ENCODE results near the gene RILPL2.
"Not testable (repeated sequence)": the region's sequence is repeated elsewhere in the genome, so short reads cannot be mapped to it uniquely, and the experiment has no call there.

Gene RILPL2

DNA sequence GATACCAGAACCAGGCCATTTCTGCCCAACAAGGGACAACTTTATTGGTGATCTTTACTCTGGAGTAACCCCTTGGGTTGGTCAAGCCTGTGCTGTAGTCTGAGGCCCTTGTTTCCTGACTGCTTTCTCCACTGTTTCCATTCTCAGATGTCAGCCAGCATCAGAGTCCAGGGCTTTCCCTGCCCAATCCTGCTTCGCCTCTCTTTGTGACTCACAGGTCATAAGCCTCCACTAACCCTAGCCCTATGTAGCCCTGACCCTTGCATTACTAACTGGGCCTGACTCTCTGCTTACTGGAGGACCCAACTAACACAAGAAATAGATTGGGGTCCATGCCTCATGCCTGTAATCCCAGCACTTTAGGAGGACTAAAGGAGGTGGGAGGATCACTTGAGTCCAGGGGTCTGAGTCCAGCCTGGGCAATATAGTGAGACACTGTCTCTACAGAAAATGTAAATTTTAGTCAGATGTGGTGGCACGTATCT is 12.8 kb upstream of the RILPL2 start:
- DNase-seq: no peak

DNA sequence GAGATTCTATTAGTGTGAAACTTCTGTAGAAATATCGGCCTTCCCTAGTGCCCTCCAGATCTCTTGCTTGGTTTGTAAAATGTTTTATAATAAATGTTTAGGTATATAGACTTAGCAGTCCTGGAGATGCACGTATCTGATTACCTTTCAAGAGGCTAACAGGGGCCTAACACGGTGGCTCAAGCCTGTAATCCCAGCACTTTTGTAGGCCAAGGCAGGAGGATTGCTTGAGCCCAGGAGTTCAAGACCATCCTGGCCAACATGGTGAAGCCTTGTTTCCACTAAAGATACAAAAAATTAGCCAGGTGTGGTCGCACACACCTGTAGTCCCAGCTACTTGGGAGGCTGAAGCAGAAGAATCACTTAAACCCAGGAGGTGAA is 9.8 kb upstream of the RILPL2 start:
- no peak for DNase-seq

DNA sequence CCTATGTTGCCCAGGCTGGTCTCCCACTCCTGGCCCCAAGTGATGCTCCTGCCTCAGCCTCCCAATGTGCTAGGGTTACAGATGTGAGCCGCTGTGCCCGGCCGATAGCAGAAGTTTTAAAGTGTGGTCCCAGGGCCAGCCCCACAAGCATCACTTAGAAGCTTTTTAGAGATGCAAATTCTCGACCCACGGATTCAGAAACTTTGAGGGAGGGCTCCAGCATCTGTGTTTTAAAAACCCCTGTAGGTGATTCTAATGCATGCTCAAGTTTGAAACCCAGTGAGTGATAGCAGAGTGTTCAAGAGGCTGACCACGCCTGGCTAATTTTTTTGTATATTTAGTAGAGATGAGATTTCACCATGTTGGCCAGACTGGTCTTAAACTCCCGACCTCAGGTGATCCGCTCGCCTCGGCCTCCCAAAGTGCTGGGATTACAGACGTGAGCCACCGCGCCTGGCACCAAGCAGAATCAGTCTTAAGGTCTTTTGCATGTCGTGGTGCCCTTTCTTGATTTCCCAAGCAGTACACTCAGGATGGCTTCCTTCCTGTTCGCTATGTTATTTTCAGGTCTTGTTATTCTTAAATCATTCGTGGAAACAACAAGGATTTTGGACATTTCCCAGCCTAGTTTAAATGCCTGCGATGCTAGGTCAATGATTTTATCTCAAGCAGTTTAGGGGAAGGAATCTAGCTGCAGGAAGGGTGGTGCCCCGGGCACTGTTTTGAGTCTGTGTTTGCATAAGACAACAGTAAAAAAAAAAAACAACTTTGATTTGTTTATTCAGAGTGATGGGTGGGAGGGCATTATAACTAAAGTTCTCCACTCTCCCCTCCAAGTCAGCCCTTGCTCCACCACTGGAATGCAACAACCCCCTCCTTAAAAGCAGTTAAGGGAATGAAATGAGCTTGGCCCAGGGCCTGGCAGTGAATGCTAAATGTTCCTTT is 9.2 kb upstream of the RILPL2 start:
- no peak for DNase-seq

DNA sequence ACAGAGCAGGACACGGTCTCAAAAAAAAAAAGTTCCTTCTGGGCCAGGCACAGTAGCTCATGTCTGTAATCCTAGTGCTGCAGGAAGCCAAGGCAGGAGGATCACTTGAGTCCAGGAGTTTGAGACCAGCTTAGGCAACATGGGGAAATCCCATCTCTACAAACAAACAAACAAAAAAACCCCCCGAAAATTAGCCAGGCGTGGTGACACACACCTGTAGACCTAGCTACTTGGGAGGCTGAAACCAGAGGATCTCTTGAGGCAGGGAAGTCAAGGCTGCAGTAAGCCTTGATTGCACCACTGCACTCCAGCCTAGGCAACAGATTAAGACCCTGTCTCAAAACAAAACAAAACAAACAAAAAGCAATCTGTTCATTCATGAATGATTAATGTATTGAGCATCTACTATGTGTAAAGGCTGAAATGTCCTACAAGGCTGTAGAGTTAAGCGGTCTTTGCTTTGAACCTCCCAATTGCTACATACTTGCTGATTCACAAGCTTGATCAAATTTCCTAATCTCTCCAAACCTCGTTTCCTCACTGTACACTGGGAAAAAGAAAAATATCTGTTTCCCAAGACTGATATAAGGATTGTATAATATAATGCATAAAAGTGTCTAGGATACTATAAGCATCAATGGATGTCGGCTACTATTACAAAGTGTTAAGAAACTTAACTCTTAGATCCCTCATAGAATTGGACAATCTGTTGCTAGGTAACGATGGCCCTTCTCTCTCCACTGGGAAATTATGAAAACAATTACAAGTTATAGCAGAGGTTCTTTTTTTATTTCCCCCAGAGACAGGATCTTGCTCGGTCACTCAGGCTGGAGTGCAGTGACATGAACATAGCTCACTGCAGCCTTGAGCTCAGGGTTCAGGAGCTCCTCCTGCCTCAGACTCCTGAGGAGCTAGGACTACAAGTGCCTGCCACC is 7.9 kb upstream of the RILPL2 start:
- no peak for DNase-seq

DNA sequence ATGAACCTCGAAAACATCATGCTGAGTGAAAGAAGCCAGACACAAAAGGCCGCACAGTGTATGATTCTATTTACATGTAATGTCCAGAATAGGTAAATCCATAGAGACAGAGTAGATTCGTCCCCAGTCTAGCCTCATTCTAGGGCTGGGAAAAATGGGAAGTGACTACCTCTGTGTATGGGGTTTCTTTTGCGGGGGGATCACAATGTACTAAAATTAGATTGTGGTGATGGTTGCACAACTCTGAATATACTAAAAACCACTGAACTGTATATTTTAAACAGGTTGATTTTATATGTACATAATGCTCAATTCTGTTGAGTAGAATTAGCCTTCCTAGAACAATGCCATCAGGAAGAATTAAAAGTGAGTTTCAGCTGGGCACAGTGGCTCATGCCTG is 6.3 kb upstream of the RILPL2 start:
- DNase-seq: no peak

DNA sequence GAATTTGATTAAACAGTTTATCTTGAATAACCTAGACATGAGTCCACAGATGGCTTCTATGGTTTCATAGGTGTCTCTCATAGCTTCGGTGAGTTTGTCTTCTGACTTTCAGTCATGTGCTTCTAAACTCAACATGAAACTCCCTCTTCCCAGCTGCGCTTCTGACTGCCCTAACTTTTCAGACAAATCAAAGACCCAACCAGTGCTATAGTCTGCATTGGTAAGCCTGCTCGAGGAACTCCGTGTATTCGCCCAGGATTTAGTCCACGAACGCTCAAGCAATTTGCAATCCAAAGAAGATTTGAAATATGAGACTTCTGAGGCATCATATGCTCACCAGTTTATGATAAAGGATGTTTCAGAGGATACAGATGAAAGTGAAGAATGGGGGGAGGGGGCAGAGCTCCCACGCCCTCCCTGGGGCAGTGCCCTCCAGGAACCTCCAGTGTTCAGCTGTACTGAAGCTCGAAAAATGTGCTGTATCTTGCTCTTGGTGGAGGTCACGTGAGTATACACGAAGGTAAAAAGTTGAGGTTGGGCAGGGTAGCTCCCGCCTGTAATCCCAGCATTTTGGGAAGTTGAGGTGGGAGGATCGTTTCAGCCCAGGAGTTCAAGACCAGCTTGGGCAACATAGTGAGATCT is 5.2 kb upstream of the RILPL2 start:
- DNase-seq: no peak

DNA sequence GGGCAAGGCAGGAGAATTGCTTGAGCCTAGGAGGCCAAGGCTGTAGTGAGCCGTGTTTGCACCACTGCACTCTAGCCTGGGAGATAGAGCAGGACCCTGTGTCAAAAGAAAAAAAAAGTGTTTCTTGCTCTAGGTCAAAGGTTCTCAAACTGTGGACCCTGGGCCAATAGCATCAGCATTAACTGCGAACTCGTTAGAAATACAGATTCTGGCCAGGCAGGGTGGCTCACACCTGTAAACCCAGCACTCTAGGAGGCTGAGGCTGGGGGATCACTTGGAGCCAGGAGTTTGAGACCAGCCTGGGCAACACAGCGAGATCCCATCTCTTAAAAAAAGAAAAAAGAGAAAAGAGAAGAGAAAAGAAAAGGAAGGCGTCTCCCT is 858 bp downstream of the RILPL2 start:
- DNase-seq: no peak

DNA sequence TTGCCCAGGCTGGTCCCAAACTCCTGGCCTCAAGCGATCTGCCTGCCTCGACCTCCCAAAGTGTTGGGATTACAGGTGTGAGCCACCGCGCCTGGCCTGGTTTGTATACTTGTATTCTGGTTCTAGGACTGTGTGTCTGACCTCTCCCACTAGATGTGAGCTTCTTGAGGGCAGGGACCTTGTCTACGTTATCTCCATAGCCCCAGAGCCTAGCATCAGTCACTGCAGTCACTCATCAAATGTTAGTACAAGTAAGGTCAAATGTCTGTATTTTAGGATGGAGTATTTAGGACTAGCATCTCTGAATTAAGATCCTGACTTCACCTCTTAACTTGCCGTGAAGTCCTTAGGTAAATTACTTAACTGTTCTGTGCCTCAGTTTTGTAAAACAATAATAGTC is 2.9 kb downstream of the RILPL2 start:
- no peak for DNase-seq

DNA sequence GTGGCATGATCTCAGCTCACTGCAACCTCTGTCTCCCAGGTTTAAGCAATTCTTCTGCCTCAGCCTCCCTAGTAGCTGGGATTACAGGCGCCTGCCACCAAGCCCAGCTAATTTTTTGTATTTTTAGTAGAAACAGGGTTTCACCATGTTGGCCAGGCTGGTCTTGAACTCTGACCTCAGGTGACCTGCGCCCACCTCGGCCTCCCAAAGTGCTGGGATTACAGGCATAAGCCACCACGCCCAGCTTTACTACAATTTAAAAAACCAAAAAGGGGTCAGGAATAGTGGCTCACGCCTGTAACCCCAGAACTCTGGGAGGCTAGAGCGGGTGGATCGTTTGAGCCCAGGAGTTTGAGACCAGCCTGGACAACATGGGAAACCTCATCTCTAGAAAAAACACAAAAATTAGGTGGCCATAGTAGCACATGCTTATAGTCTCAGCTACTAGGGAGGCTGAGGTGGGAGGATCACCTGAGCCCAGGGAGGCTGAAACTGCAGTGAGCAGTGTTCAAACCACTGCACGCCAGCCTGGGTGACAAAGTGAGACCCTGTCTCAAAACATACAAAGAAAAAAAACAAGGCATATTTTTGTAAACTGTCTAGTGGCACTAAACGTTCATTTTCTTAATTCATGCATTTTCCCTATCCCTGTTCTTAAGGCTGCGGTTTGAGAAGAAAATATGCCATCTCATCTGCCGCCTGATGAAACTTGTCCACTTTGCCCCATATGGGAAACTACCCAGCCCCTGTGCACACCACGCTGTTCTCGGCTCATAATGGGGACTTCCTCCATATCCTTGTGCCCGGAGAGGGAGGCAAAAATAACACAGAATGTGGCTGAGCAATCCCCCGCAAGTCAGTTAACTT is 4.3 kb downstream of the RILPL2 start:
- DNase-seq: not testable (repeated sequence)

DNA sequence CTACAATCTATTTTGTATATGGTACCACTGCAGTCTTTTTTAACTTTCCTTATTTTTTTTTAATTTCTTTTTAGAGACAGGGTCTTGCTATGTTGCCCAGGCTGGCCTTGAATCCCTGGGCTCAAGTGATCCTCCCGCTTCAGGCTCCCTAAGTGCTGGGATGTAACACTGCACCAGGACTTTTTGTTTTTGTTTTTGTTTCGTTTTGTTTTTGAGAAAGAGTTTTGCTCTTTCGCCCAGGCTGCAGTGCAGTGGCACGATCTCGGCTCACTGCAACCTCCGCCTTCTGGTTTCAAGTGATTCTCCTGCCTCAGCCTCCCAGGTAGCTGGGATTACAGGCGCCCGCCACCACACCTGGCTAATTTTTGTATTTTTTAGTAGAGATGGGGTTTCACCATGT is 7.4 kb downstream of the RILPL2 start:
- DNase-seq: not testable (repeated sequence)

DNA sequence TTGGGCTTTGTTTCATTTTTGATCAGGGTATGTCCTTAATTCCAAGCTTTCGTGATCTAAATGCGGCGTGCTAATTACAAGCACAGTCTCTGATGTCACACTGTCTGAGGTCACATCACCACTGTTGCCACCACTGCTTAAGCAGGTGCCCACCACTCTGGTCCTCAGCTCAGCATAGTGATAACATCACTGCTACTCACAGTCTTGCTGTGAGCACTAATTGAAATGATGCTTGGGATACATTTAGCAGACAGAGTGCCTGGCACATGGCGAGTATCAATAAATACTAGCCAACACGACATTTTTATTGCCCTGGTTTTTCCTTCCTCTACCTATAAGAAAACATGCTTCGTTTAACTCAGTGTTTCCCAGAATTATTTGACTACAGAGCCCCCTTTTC is 7.9 kb downstream of the RILPL2 start:
- DNase-seq: no peak

DNA sequence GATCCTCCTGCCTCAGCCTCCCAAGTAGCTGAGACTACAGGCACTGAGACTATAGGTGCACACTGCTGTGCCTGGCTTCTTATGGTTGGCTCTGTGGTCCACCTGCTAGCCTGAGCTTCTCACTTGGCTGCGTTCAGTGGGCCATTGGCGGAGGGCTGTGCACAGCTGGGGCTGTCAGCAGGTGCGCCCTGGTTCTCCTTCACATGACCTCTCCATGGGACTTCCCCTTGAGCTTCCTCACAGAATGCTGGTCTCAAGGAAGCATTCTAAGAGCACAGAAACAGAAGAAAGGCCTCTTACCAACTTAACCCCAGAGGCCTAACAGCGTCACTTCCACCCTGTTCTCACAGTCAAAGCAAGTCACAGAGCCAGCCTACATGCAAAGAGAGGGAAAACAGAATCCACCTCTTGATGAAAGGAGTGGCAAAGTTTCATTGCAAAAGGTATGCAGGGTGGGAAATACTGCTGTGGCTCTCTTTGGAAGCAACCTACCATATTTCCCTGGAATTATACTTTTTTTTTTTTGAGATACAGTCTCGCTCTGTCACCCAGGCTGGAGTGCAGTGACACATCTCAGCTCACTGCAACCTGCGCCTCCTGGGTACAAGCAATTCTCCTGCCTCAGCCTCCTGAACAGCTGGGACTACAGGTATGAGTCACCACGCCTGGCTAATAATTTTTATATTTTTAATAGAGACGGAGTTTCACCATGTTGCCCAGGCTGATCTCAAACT is 9.3 kb downstream of the RILPL2 start:
- no peak for DNase-seq

DNA sequence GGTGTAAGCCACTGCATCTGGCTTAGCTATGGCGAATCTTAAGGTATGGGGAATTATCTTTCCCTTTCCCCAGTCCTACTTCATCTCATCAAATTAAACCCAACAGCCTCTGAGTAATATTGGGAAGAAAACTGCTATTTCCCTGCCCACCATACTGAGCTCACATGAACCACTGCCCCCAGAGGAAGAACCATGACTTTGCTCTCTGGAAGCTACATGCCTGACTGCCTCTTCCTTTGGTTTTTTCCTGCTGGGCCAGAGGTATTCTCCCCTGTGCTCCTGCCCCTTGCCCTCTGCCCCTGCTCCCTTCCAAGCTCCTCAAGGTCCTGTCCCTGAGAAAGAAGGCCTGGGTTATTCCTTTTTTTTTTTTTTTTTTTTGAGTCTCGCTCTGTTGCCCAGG is 15.2 kb downstream of the RILPL2 start:
- DNase-seq: no peak

DNA sequence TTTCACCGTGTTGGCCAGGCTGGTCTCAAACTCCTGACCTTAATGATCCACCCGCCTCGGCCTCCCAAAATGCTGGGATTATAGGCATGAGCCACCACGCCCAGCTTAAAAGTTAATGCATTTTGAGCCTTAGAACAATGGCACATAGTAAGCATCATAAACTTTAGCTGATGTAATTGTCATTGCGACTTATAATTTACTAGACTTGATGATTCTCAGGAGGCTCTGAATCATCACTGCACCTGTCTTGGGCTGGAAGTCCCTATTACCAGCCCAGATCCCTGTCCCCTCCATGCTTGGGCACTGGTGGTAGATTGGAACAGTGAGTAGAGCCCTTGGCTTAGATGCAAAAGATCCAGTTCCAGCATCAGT is 26.5 kb downstream of the RILPL2 start:
- DNase-seq: no peak

DNA sequence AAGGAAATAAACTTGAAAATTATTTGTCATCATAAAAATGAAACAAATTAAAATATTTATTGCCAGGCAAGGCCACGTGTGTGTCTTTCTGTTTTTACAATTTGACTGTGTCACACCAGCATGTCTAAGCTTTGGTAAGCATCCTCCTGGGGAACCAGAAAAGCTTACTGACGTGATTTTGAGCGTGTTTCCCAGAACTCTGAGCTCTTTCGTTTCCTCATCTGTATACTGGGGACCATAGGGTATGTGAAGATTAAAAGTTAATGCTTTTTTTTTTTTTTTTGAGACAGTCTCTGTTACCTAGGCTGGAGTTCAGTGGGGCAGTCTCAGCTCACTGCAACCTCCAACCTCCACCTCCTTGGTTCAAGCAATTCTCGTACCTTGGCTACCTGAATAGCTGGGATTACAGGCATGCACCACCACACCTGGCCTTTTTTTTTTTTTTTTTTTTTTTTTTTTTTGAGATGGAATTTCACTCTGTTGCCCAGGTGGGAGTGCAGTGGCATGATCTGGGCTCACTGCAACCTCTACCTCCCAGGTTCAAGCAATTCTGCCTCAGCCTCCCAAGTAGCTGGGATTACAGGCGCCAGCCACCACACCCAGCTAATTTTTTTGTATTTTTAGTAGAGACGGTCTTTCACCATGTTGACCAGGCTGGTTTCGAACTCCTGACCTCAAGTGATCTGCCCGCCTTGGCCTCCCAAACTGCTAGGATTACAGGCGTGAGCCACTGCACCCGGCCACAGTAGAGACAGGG is 27.0 kb downstream of the RILPL2 start:
- not testable (repeated sequence) for DNase-seq

DNA sequence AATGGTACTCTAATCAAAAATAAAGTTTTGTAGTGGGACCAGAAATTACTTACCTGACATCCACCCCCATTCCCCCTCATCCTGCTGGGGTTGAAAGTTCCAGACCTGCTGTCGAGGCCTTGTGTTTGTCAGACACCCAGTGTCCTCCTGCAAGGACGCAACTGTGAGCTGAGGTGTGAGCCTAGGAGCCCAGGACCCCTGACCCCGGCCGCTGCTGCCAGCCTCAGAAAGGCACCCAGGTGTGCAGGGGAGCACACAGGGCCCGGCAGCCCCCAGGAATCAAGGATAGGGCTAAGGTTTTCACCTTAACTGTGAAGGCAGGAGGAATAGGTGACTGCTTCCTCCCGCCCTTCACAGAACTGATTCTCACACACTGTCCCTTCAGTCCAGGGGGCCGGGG is 27.9 kb downstream of the RILPL2 start:
- not testable (repeated sequence) for DNase-seq

DNA sequence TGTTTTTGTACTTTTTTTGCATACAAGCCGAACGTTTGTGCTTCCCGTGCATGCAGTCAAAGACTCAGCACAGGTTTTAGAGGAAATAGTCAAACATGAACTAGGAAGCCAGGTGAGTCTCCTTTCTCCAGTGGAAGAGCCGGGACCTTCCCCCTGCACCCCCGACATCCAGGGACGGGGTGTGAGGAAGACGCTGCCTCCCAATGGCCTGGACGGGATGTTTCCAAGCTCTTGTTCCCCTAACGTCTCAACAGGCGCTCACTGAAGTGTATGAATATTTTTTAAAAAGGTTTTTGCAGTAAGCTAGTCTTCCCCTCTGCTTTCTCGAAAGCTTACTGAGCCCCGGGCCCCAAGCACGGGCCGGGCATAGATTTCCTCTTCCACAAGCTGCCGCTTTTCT is 28.6 kb downstream of the RILPL2 start:
- DNase-seq: not testable (repeated sequence)

DNA sequence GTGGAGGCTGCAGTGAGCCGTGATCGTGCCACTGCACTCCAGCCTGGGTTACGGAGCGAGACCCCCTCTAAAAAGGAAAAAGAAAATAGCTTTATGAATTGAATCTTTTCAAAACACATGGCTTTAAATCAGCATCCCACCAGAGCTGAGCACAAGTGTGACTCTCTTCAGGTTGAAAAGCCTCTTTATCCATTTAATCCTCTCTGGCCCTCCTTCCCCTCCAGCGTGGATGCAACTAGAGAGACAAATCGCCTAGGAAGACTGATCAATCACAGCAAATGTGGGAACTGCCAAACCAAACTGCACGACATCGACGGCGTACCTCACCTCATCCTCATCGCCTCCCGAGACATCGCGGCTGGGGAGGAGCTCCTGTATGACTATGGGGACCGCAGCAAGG is 29.2 kb downstream of the RILPL2 start:
- DNase-seq: not testable (repeated sequence)

DNA sequence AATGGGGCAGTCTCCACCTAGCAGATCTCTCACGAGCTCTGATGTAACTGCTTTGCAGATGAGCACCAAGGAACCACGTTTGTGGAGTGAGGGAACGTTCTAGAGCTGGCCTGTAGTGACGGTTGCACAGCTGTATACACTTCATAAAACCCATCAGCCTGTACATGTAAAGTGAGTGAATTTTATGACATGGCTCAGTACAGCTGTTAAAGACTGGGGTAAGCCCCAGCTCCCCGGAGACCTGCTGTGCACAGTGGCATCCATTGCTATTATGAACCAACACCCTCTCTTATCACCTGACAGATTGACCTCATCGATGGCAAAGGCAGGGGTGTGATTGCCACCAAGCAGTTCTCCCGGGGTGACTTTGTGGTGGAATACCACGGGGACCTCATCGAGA is 31.9 kb downstream of the RILPL2 start:
- no peak for DNase-seq

Data from NCI-H146 (cell line).